Duodenal mucosa (tissue), 2 donors: Measurements from ENCODE around the gene RNF20.
"Not testable (repeated sequence)": the region's sequence is repeated elsewhere in the genome, so short reads cannot be mapped to it uniquely, and the experiment has no call there.

Source experiments
- H3K27ac ChIP-seq: one replicate; pipeline ENCODE4 v1.7.0; 2013; ENCODE audit warnings: low read depth, low read length
- H3K27me3 ChIP-seq, 2 donors: one replicate each; pipeline ENCODE4 v1.7.0; 2013; ENCODE audit warnings: low read length in 2 of 2, control low read depth in 1 of 2; ENCODE audit not compliant: insufficient read depth in 2 of 2, control insufficient read depth in 1 of 2
- H3K36me3 ChIP-seq, 2 donors: one replicate each; pipeline ENCODE4 v1.7.0; 2013; ENCODE audit warnings: low read length in 2 of 2, control low read depth in 1 of 2; ENCODE audit not compliant: insufficient read depth in 2 of 2, control insufficient read depth in 1 of 2
- H3K4me1 ChIP-seq, 2 donors: one replicate each; pipeline ENCODE4 v1.7.0; 2013; ENCODE audit warnings: low read length in 2 of 2, control low read depth in 1 of 2; ENCODE audit not compliant: insufficient read depth in 2 of 2, control insufficient read depth in 1 of 2
- H3K4me3 ChIP-seq, 2 donors: one replicate each; pipeline ENCODE4 v1.7.0; 2013; ENCODE audit warnings: low read length in 2 of 2, low read depth in 1 of 2
- H3K9ac ChIP-seq, 2 donors: one replicate each; pipeline ENCODE4 v1.7.0; 2013; ENCODE audit warnings: low read length in 2 of 2, low read depth in 1 of 2
- H3K9me3 ChIP-seq, 2 donors: one replicate each; pipeline ENCODE4 v1.7.0; 2013; ENCODE audit warnings: low read length in 2 of 2, control low read depth in 1 of 2; ENCODE audit not compliant: control insufficient read depth in 1 of 2

Gene RNF20

DNA sequence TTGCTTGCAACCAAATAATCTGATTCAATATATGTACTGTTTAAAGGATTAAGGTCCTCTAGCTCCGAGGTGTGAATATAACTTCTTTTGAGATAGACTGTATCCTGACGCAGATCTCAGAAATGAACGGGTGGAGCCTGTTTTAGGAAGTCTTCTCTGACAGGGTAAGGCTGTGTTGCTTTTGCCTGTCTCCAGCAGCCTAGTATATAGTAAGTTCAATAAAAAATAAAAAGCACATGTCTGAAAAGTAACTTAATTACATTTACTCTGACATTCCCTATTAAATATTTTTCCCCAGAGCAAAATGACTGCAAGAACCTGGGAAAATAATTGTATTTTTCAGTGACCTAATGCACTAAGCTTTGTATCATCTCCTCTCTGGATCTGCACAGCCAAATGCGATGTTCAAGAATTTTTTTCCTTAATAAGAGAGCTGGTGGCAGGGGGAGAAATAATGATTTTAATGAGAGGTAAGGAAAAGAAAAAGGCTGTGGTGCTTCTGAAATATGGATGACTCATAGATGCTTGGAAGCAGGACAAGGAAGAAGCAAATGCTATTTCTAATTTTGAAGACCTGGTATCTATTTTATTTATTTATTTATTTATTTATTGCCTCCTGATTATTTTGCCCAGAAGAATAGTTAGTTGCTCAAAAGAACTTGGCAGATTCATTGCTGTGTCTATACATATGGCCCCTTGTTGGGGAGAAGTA is 53.8 kb downstream of the RNF20 start:
- H3K27ac ChIP-seq, result no peak overlapping the region

DNA sequence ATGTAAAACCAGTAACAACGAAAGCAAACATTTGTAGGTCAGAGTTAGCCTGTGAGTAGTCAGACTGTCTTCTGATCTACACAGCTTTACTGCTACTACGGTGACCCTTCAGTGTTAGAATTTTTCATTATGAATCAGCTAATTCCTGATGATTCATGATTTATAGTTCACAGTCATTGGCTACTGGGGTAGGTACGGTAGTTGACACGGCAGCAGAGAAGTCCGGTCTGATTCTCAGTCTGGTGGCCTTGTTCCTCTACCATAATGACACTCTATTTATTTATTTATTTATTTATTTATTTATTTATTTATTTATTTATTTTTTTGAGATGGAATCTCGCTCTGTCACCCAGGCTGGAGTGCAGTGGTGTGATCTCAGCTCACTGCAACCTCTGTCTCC is 56.4 kb downstream of the RNF20 start:
- H3K27me3 ChIP-seq, H3K4me1 ChIP-seq, H3K36me3 ChIP-seq, H3K27ac ChIP-seq, H3K9me3 ChIP-seq, H3K4me3 ChIP-seq, H3K9ac ChIP-seq: not testable (repeated sequence)

More for the DNA sequence above, 53.8 kb downstream of the RNF20 start:
- Histone ChIP-seq H3K27me3 (no peaks in the 10 kb centered on the region), H3K36me3 (no peaks in the 10 kb centered on the region), H3K4me3 (no peak overlapping the region), H3K4me1 (no peaks in the 10 kb centered on the region), H3K9me3 (no peaks in the 10 kb centered on the region), H3K9ac (no peak overlapping the region)

DNA sequence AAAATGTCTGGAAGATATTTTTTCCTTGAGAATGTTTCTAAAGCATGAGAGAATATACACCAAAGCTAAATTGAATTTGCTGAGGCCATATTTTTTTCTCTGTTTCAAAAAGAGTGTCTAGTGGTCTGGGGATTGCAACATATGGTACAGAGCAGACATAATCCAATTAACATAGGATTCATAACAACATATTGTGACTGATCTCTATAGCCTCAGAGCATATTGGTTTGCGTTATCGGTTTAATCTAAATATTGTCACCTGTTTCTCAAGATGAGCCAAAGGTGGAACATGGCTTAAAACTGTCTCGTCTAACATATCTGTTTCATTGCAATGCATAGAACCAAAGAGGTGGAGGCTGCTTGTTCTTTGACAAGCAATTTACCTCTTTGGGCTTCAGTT is 57.2 kb downstream of the RNF20 start:
- Histone ChIP-seq H3K4me1 (no peaks in the 10 kb centered on the region), H3K9ac (no peak overlapping the region), H3K27me3 (no peaks in the 10 kb centered on the region), H3K36me3 (no peaks in the 10 kb centered on the region), H3K9me3 (no peaks in the 10 kb centered on the region), H3K27ac (no peak overlapping the region), H3K4me3 (no peak overlapping the region)

DNA sequence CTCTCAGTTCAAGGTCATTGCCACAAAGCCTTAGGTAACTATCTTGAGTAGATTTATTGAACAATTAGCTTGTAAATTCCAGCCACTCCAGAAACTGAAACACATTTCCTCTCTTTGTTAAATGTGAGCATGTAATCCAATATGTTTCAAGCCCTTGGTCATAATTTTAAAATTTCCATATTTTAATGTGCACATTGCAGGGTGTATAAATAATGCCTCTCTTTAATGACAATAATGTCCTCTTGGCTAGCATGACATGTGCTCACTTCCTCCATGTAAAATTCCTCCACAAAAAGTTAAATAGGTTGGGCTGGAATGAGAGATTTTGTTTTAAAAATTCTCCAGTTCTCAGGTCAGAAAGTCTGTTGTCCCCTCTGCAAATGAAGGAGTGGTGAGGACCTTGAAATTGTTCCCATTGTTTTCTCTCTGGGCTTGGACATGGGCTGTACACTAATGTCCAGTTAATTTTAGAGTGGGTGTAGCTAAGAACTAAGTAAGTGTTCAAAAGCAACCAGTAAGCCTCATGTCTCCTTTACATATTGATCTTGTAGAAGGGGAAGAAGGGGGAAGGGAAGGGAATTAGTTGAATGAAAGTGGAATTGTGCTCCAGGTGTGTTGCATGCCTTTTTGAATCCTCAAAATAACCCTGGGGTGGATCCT is 58.3 kb downstream of the RNF20 start:
- Histone ChIP-seq H3K9me3 (no peaks in the 10 kb centered on the region), H3K27me3 (no peaks in the 10 kb centered on the region), H3K4me3 (no peak overlapping the region), H3K4me1 (no peaks in the 10 kb centered on the region), H3K36me3 (no peaks in the 10 kb centered on the region), H3K9ac (no peak overlapping the region), H3K27ac (no peak overlapping the region)

GRCh38 chr9:101592788-101593187 is 59.1 kb downstream of the RNF20 start:
- Histone ChIP-seq H3K4me1 (no peaks in the 10 kb centered on the region), H3K9me3 (no peaks in the 10 kb centered on the region), H3K27me3 (no peaks in the 10 kb centered on the region)

GRCh38 chr9:101593345-101593744 is 59.7 kb downstream of the RNF20 start:
- Histone ChIP-seq H3K4me3 (no peak overlapping the region), H3K27me3 (no peaks in the 10 kb centered on the region), H3K9ac (no peak overlapping the region), H3K4me1 (no peaks in the 10 kb centered on the region), H3K27ac (no peak overlapping the region), H3K36me3 (no peaks in the 10 kb centered on the region), H3K9me3 (no peaks in the 10 kb centered on the region)

More at GRCh38 chr9:101592788-101593187, 59.1 kb downstream of the RNF20 start:
- no peak overlapping the region for H3K27ac ChIP-seq
- H3K4me3 ChIP-seq, result no peak overlapping the region
- H3K9ac ChIP-seq, result no peak overlapping the region
- H3K36me3 ChIP-seq, result no peaks in the 10 kb centered on the region

GRCh38 chr9:101594796-101595195 is 61.1 kb downstream of the RNF20 start, which contains the start of gene PPP3R2:
Gene PPP3R2 (minus strand): TSS chr9:101594969. CDS start chr9:101594921, 48 bp downstream.
- Histone ChIP-seq H3K4me3 (no peak within 1 kb of the TSS), H3K27ac (no peak within 1 kb of the TSS), H3K4me1 (no peaks in the 10 kb centered on the region), H3K9me3 (no peaks in the 10 kb centered on the region), H3K36me3 (no peaks in the 10 kb centered on the region), H3K27me3 (peaks cover 0 to 8% of the 10 kb centered on the region in 2 donors), H3K9ac (no peak within 1 kb of the TSS)

- Histone ChIP-seq H3K4me3 (no peak overlapping the region), H3K27ac (no peak overlapping the region), H3K9ac (no peak overlapping the region), H3K4me1 (peaks cover 4 to 14% of the 10 kb centered on the region in 2 donors), H3K9me3 (no peaks in the 10 kb centered on the region), H3K27me3 (peaks cover 0 to 15% of the 10 kb centered on the region in 2 donors), H3K36me3 (no peaks in the 10 kb centered on the region)
These were observed 68.5 kb downstream of the RNF20 start for GRCh38 chr9:101601904-101602765.

GRCh38 chr9:101604296-101604695 is 70.6 kb downstream of the RNF20 start:
- Histone ChIP-seq H3K36me3 (no peaks in the 10 kb centered on the region), H3K4me3 (no peak overlapping the region), H3K9ac (no peak overlapping the region), H3K9me3 (no peaks in the 10 kb centered on the region), H3K27ac (no peak overlapping the region), H3K27me3 (peaks cover 0 to 9% of the 10 kb centered on the region in 2 donors), H3K4me1 (peaks cover 4 to 14% of the 10 kb centered on the region in 2 donors)

DNA sequence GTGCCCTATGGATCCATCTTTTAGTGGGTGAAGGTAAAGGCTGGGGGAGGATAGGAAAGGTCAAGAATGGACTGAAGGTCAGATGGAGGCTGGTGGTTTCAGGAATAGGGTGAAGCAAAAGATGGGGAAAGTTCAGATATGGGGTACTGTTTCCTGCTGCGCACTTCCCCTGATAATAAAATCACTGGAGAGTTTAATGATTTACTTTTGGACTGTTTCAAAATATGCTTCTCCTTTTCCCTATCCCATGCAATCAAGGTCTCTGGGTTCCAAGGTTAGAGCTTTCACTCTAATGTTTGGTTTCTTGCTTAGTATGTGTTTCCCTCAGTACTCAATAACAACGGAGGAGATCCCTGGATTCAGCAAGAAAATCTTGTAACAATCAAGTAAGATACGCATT is 71.9 kb downstream of the RNF20 start:
- Histone ChIP-seq H3K4me3 (no peak overlapping the region), H3K4me1 (peaks cover 4 to 14% of the 10 kb centered on the region in 2 donors), H3K36me3 (no peaks in the 10 kb centered on the region), H3K27ac (no peak overlapping the region), H3K9me3 (no peaks in the 10 kb centered on the region), H3K9ac (no peak overlapping the region), H3K27me3 (peaks cover 0 to under 1% of the 10 kb centered on the region in 2 donors)
